ES-I3 (cell line): ENCODE data around the gene ILRUN.
"Not testable (repeated sequence)": the region's sequence is repeated elsewhere in the genome, so short reads cannot be mapped to it uniquely, and the experiment has no call there.

ENCODE experiments used
- H3K36me3 ChIP-seq: 2 replicates; pipeline ENCODE4 v1.6.1; 2013; ENCODE audit warnings: mild to moderate bottlenecking, low read length, control low read depth, moderate library complexity; ENCODE audit not compliant: insufficient read depth
- H3K4me1 ChIP-seq: 2 replicates; pipeline ENCODE4 v1.6.1; 2013; ENCODE audit warnings: mild to moderate bottlenecking, control low read depth, low read length; ENCODE audit not compliant: insufficient read depth
- H3K9ac ChIP-seq: 2 replicates; pipeline ENCODE4 v1.6.1; 2013; ENCODE audit warnings: low read depth, mild to moderate bottlenecking, low read length, moderate library complexity
- H3K9me3 ChIP-seq: 2 replicates; pipeline ENCODE4 v1.6.1; 2013; ENCODE audit warnings: mild to moderate bottlenecking, low read length, moderate library complexity; ENCODE audit not compliant: control insufficient read depth, insufficient read depth

Gene ILRUN

GRCh38 chr6:34684364-34684763, 12.2 kb downstream of the ILRUN start:
- H3K9ac ChIP-seq: no peak overlapping the region
- H3K36me3 ChIP-seq: no peaks in the 10 kb centered on the region
- no peaks in the 10 kb centered on the region for H3K9me3 ChIP-seq
- H3K4me1 ChIP-seq: peaks cover 3% of the 10 kb centered on the region; the same call in 1 of the 2 replicates

GRCh38 chr6:34680802-34681515, 15.6 kb downstream of the ILRUN start:
- H3K9me3 ChIP-seq: no peaks in the 10 kb centered on the region
- H3K4me1 ChIP-seq: peaks cover 3% of the 10 kb centered on the region; the same call in 1 of the 2 replicates
- no peak overlapping the region for H3K9ac ChIP-seq
- no peaks in the 10 kb centered on the region for H3K36me3 ChIP-seq

- not testable (repeated sequence) for H3K4me1 ChIP-seq, H3K9me3 ChIP-seq, H3K9ac ChIP-seq, H3K36me3 ChIP-seq
These were observed 16.3 kb downstream of the ILRUN start for GRCh38 chr6:34680313-34680712.

- Histone ChIP-seq H3K4me1 (peaks cover 3% of the 10 kb centered on the region; the same call in 1 of the 2 replicates), H3K9ac (no peak overlapping the region), H3K36me3 (no peaks in the 10 kb centered on the region), H3K9me3 (no peaks in the 10 kb centered on the region)
These were observed 16.9 kb downstream of the ILRUN start for GRCh38 chr6:34679552-34680253.

GRCh38 chr6:34676140-34676539, 20.4 kb downstream of the ILRUN start:
- Histone ChIP-seq H3K4me1 (peaks cover 11% of the 10 kb centered on the region; the same call in 1 of the 2 replicates), H3K9me3 (no peaks in the 10 kb centered on the region), H3K9ac (no peak overlapping the region), H3K36me3 (no peaks in the 10 kb centered on the region)

- H3K9me3 ChIP-seq, H3K9ac ChIP-seq, H3K36me3 ChIP-seq: not testable (repeated sequence)
- peaks cover 11% of the 10 kb centered on the region; the same call in 1 of the 2 replicates for H3K4me1 ChIP-seq
These were observed 21.6 kb downstream of the ILRUN start for GRCh38 chr6:34674930-34675329.

- no peaks in the 10 kb centered on the region for H3K36me3 ChIP-seq
- peaks cover 8% of the 10 kb centered on the region; the same call in 1 of the 2 replicates for H3K4me1 ChIP-seq
- no peaks in the 10 kb centered on the region; the same call in 1 of the 2 replicates for H3K9me3 ChIP-seq
- no peak overlapping the region for H3K9ac ChIP-seq
These were observed 22.3 kb downstream of the ILRUN start for GRCh38 chr6:34674268-34674639.

- no peak overlapping the region for H3K9ac ChIP-seq
- H3K4me1 ChIP-seq: peaks cover 8% of the 10 kb centered on the region; the same call in 1 of the 2 replicates
These were observed 23.5 kb downstream of the ILRUN start for GRCh38 chr6:34673064-34673463.

GRCh38 chr6:34672657-34673043, 23.9 kb downstream of the ILRUN start:
- H3K4me1 ChIP-seq: peaks cover 8% of the 10 kb centered on the region; the same call in 1 of the 2 replicates
- no peaks in the 10 kb centered on the region; the same call in 1 of the 2 replicates for H3K9me3 ChIP-seq
- no peaks in the 10 kb centered on the region for H3K36me3 ChIP-seq
- H3K9ac ChIP-seq: no peak overlapping the region

More at GRCh38 chr6:34673064-34673463, 23.5 kb downstream of the ILRUN start:
- Histone ChIP-seq H3K9me3 (no peaks in the 10 kb centered on the region; the same call in 1 of the 2 replicates), H3K36me3 (no peaks in the 10 kb centered on the region)

GRCh38 chr6:34671801-34672656, 24.5 kb downstream of the ILRUN start:
- H3K4me1 ChIP-seq: peaks cover 8% of the 10 kb centered on the region; the same call in 1 of the 2 replicates
- H3K9ac ChIP-seq: no peak overlapping the region

GRCh38 chr6:34671367-34671766, 25.2 kb downstream of the ILRUN start:
- H3K36me3 ChIP-seq: no peaks in the 10 kb centered on the region
- H3K9ac ChIP-seq: no peak overlapping the region
- peaks cover 8% of the 10 kb centered on the region; the same call in 1 of the 2 replicates for H3K4me1 ChIP-seq
- no peaks in the 10 kb centered on the region; the same call in 1 of the 2 replicates for H3K9me3 ChIP-seq

More at GRCh38 chr6:34671801-34672656, 24.5 kb downstream of the ILRUN start:
- no peaks in the 10 kb centered on the region; the same call in 1 of the 2 replicates for H3K9me3 ChIP-seq
- no peaks in the 10 kb centered on the region for H3K36me3 ChIP-seq

- H3K4me1 ChIP-seq: peaks cover 20% of the 10 kb centered on the region
- H3K36me3 ChIP-seq, H3K9me3 ChIP-seq, H3K9ac ChIP-seq: not testable (repeated sequence)
These were observed 27.8 kb downstream of the ILRUN start for GRCh38 chr6:34668799-34669198.

- Histone ChIP-seq H3K4me1 (peaks cover 19% of the 10 kb centered on the region), H3K9ac (no peak overlapping the region), H3K36me3 (no peaks in the 10 kb centered on the region), H3K9me3 (no peaks in the 10 kb centered on the region; the same call in 1 of the 2 replicates)
These were observed 28.9 kb downstream of the ILRUN start for GRCh38 chr6:34667481-34668238.
